Measurements from ENCODE around the gene NAALADL2. TPM values are rescaled to one million over a fixed set of nuclear protein-coding genes. Genes with fewer than 3 reads are reported as not detected.

NAALADL2 gene
- total and polyA plus RNA-seq, 7 donors = 0.56 to 3.3 (median 1.6) TPM

DNA sequence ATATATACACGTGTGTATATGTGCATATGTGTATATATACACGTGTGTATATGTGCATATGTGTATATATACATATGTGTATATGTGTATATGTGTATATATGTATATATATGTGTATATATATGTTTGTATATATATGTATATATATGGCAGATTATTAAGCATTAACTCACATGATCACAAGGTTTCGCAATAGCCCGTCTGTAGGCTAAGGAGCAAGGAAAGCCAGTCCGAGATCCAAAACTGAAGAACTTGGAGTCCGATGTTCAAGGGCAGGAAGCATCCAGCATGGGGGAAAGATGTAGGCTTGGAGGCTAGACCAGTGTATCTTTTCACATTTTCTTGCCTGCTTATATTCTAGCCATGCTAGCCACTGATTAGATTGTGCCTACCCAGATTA, 23.7 kb downstream of the NAALADL2 start:
- H3K4me3 ChIP-seq = no peak overlapping the region
- no peaks in the 10 kb centered on the region for H3K27me3 ChIP-seq (ENCODE audit: insufficient read depth in 3 of 3, low read length in 2 of 3)
- intact Hi-C loops (cut with DNase I) = no loop called here
- WGBS, 3 donors = 87 to 97% (median 96%) methylated on average over 6 of the region's 6 CpGs
- no peaks in the 10 kb centered on the region for H3K4me1 ChIP-seq
- H3K9me3 ChIP-seq = no peaks in the 10 kb centered on the region
- H3K36me3 ChIP-seq (ENCODE audit: insufficient read depth in 1 of 2, low read depth in 1 of 2) = no peaks in the 10 kb centered on the region
- TF ChIP-seq, protein P1, sequence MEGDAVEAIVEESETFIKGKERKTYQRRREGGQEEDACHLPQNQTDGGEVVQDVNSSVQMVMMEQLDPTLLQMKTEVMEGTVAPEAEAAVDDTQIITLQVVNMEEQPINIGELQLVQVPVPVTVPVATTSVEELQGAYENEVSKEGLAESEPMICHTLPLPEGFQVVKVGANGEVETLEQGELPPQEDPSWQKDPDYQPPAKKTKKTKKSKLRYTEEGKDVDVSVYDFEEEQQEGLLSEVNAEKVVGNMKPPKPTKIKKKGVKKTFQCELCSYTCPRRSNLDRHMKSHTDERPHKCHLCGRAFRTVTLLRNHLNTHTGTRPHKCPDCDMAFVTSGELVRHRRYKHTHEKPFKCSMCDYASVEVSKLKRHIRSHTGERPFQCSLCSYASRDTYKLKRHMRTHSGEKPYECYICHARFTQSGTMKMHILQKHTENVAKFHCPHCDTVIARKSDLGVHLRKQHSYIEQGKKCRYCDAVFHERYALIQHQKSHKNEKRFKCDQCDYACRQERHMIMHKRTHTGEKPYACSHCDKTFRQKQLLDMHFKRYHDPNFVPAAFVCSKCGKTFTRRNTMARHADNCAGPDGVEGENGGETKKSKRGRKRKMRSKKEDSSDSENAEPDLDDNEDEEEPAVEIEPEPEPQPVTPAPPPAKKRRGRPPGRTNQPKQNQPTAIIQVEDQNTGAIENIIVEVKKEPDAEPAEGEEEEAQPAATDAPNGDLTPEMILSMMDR (IDR thresholded peaks at IDR 0.05) = no peak
- ATAC-seq = no peak
- no peak overlapping the region for H3K27ac ChIP-seq
- no peak for DNase-seq

DNA sequence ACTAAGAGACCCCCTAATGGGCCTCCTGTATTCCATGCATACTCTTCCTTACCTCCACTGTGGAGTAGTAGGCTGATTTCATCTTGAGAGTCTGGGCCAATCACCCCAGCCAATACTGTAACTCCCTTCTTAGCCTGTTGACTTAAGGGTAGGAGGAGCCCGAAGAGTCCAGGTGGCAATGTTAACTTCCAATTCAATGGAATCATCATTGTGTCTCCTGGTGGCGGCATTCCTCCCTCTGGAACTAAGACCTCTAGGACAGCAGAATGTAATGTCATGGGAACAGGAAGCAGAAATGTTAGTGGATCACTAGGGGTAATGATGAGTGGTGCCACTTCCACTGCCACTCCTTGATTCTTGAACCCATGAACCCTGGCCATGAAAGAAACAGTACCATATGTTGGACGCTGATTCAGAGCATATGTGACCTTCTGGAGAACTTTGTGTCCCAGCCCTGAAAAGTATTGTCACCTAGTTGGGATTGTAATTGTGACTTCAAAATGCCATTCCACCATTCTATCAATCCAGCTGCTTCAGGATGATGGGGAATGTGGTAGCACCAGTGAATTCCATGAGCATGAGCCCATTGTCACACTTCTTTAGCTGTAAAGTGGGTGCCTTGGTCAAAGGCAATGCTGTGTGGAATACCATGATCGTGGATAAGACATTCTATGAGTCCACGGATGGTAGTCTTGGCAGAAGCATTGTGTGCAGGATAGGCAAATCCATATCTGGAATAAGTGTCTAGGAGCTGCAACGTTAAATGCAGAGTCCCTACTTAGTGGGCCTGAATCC, 24.9 kb downstream of the NAALADL2 start:
- 94 to 96% (median 94%) methylated on average over 6 of the region's 6 CpGs for WGBS, 3 donors
- Histone ChIP-seq H3K4me1 (no peaks in the 10 kb centered on the region), H3K27me3 (ENCODE audit: insufficient read depth in 3 of 3, low read length in 2 of 3) (no peaks in the 10 kb centered on the region), H3K4me3 (no peak overlapping the region), H3K9me3 (no peaks in the 10 kb centered on the region), H3K27ac (no peak overlapping the region), H3K36me3 (ENCODE audit: insufficient read depth in 1 of 2, low read depth in 1 of 2) (no peaks in the 10 kb centered on the region)
- intact Hi-C loops (cut with DNase I) = no loop called here
- no peak for ATAC-seq
- DNase-seq = no peak
- TF ChIP-seq, protein P1 (IDR thresholded peaks at IDR 0.05) = no peak

DNA sequence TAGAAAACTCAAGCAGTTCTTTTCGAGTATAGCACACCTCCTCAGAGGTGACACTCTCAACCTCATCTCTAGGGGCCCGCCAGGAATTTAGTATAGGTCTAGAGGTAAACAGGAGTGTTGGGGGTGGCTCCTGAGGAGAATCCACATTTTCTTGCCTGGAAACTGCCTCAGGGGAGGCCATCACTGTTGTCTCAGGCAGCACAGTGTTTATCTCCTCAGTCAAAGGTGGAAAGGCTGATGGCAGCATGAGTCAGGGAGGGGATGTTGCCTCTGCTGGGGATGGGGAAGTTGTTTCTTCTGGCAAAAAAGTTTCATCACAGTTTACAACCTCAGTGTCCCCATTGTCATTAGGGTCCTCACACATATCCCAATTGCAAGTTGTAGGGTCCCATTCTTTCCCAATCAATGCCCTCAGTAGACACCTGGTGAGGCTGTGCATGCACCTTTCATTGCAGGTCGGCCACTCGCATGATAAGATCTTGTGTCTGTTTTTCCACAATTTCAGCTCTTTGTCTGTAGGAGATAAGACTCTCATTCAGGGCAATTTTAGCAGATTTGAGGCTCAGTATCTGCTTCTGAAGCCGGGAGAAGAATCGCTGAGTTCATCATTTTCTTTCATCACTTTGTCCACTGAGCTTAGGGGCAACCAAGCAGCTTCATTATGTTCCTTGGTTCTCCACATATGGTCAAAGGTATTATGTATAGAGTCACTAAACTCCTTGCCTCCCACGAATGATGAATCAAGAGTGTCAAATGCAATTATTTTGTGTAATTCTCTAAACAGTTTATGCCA, 25.8 kb downstream of the NAALADL2 start:
- Histone ChIP-seq H3K9me3 (no peaks in the 10 kb centered on the region), H3K27me3 (ENCODE audit: insufficient read depth in 3 of 3, low read length in 2 of 3) (no peaks in the 10 kb centered on the region), H3K36me3 (ENCODE audit: insufficient read depth in 1 of 2, low read depth in 1 of 2) (no peaks in the 10 kb centered on the region), H3K4me3 (no peak overlapping the region), H3K4me1 (no peaks in the 10 kb centered on the region), H3K27ac (no peak overlapping the region)
- TF ChIP-seq, protein P1 (IDR thresholded peaks at IDR 0.05) = no peak
- intact Hi-C loops (cut with DNase I) = no loop called here
- DNase-seq (no peak), ATAC-seq (no peak)
- WGBS, 3 donors = 92 to 97% (median 94%) methylated on average over 7 of the region's 7 CpGs

DNA sequence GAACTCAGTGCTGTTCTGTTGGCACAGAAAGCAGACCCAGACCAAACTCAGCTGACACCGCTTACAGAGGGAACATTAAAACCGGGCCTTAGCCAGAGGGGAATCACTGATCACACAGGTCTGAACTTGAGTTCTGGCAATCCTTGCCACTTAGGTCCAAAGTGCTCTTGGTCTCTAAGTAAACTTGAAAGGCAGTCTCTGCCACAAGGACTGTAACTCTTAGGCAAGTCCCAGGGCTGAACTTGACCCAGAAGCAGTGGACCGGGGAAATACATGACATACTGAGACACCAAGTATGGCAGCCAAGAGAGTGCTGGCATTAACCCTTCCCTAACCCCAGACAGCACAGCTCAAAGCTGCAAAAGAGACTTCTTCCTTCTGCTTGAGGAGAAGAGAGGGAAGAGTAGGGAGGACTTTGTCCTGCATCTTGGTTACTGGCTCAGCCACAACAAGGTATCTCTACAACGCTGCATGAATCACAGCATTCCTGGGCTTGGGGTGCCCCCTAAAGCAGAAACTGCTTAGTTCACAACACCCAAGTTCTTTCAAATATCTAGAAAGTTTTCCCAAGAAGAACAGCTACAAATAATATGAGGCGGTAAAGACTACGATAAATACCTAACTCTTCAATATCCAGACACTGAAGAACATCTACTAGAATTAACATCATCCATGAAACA, 32.5 kb downstream of the NAALADL2 start:
- H3K4me1 ChIP-seq = no peaks in the 10 kb centered on the region
- no peak for ATAC-seq
- DNase-seq = no peak
- no peaks in the 10 kb centered on the region for H3K27me3 ChIP-seq (ENCODE audit: insufficient read depth in 3 of 3, low read length in 2 of 3)
- WGBS, 3 donors = 80 to 87% (median 81%) methylated on average over 6 of the region's 6 CpGs
- intact Hi-C loops (cut with DNase I) = no loop called here
- H3K9me3 ChIP-seq = no peaks in the 10 kb centered on the region
- no peak overlapping the region for H3K4me3 ChIP-seq
- TF ChIP-seq, protein P1 (IDR thresholded peaks at IDR 0.05) = no peak
- H3K36me3 ChIP-seq (ENCODE audit: insufficient read depth in 1 of 2, low read depth in 1 of 2) = no peaks in the 10 kb centered on the region
- no peak overlapping the region for H3K27ac ChIP-seq

Measured in psoas muscle (tissue), 8 donors.